A673 (cell line): ENCODE measurements around the gene COX5B. TPM values are rescaled to one million over a fixed set of nuclear protein-coding genes. Genes with fewer than 3 reads are reported as not detected.
A peak's percentile ranks its signal among the peaks of the same experiment; 100 is the strongest.
"Not testable (repeated sequence)": the region's sequence is repeated elsewhere in the genome, so short reads cannot be mapped to it uniquely, and the experiment has no call there.

Experiments
- BruUV-seq: library from RNA; stranded (reverse); fragments of 400-500 nt; replicated peaks from 2 replicates; lab custom pipeline; 2021; lab: Mats Ljungman, UMichigan
- CTCF ChIA-PET: fragments of 300-600 bp; sonication (Branson Sonifier 250); formaldehyde crosslinking; loops from one replicate; lab custom pipeline; 2022; ENCODE audit warnings: antibody characterized with exemption; lab: Charles Lee
- POLR2A ChIA-PET: fragments of 300-600 bp; sonication (Branson Sonifier 250); formaldehyde crosslinking; loops from one replicate; lab custom pipeline; 2022; ENCODE audit warnings: antibody characterized with exemption; ENCODE audit not compliant: low non-redundant PET; lab: Charles Lee
- DNase-seq: peaks from one replicate; pipeline ENCODE4 v3.0.0-alpha.2; 2015; ENCODE audit warnings: low spot score
- H3K27ac ChIP-seq: fragments of 200-600 bp; sonication (generic); 2 replicates; pipeline ENCODE4 v1.5.1; 2016; ENCODE audit warnings: mixed run types, low read depth, mild to moderate bottlenecking, mixed read lengths, antibody characterized with exemption, low read length; ENCODE audit not compliant: poor library complexity, severe bottlenecking
- H3K27me3 ChIP-seq: fragments of 200-600 bp; sonication (generic); replicated peaks from 2 replicates; pipeline ENCODE4 v1.6.1; 2017; ENCODE audit warnings: mixed run types, low read depth, mild to moderate bottlenecking, mixed read lengths, antibody characterized with exemption, low read length; ENCODE audit not compliant: insufficient read depth, poor library complexity
- H3K36me3 ChIP-seq: fragments of 200-600 bp; sonication (generic); 2 replicates; pipeline ENCODE4 v1.6.1; 2016; ENCODE audit warnings: mixed run types, mild to moderate bottlenecking, mixed read lengths, antibody characterized with exemption, low read length; ENCODE audit not compliant: insufficient read depth, poor library complexity, severe bottlenecking
- H3K4me1 ChIP-seq: fragments of 200-600 bp; sonication (generic); 2 replicates; pipeline ENCODE4 v1.6.1; 2017; ENCODE audit warnings: mixed run types, mild to moderate bottlenecking, mixed read lengths, antibody characterized with exemption, low read length; ENCODE audit not compliant: insufficient read depth, poor library complexity, severe bottlenecking
- H3K4me3 ChIP-seq: fragments of 200-600 bp; sonication (generic); 2 replicates; pipeline ENCODE4 v1.5.1; 2016; ENCODE audit warnings: low read depth, mixed run types, mild to moderate bottlenecking, mixed read lengths, low read length; ENCODE audit not compliant: poor library complexity, severe bottlenecking
- H3K9me3 ChIP-seq: fragments of 200-600 bp; sonication (generic); 2 replicates; pipeline ENCODE4 v1.6.1; 2016; ENCODE audit warnings: mixed run types, low read depth, mild to moderate bottlenecking, mixed read lengths, antibody characterized with exemption, low read length; ENCODE audit not compliant: poor library complexity, severe bottlenecking
- EZH2 ChIP-seq: fragments of 200-600 bp; sonication (generic); IDR thresholded peaks from 2 replicates; pipeline ENCODE4 v1.6.1; 2017; ENCODE audit warnings: borderline replicate concordance, low read depth, mild to moderate bottlenecking, mixed read lengths, antibody characterized with exemption, low read length; ENCODE audit not compliant: poor library complexity, severe bottlenecking
- intact Hi-C: fragments of 100-400 bp; cut with micrococcal nuclease; formaldehyde crosslinking; loops from one replicate; pipeline ENCODE4 v1.10.0; 2022; ENCODE audit not compliant: unreplicated experiment
- total RNA-seq: library from RNA; stranded (reverse); gene quantifications from 2 replicates; pipeline ENCODE4 v1.2.3, GENCODE V29; 2021
- TF ChIP-seq, protein P1 (sequence below): fragments of 300-800, 200-600 bp; sonication (generic); conservative IDR thresholded peaks from 2 replicates; pipeline ENCODE4 v1.5.1; 2017; ENCODE audit warnings: low read depth, mild to moderate bottlenecking, antibody characterized with exemption, low read length, moderate library complexity, mixed read lengths

The COX5B gene
- total RNA-seq, 1 experiment from 2014 or later, result 205 TPM

DNA sequence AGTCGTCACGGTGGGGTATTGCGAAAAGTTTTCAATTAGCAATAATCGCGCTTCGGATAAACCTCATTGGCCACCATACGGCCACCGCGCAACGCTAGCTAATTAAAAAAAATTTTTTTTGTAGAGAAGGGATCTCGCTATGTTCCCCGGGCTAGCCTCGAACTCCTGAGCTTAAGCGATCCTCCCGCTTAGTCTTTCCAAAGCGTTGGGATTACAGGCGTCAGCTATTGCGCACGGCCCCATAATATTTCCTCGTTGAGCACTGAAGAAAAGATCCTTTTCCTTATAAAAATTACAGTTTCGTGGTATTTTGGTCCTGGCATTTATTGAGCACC lies 18.7 kb downstream of the COX5B start:
- TF ChIP-seq, protein P1, sequence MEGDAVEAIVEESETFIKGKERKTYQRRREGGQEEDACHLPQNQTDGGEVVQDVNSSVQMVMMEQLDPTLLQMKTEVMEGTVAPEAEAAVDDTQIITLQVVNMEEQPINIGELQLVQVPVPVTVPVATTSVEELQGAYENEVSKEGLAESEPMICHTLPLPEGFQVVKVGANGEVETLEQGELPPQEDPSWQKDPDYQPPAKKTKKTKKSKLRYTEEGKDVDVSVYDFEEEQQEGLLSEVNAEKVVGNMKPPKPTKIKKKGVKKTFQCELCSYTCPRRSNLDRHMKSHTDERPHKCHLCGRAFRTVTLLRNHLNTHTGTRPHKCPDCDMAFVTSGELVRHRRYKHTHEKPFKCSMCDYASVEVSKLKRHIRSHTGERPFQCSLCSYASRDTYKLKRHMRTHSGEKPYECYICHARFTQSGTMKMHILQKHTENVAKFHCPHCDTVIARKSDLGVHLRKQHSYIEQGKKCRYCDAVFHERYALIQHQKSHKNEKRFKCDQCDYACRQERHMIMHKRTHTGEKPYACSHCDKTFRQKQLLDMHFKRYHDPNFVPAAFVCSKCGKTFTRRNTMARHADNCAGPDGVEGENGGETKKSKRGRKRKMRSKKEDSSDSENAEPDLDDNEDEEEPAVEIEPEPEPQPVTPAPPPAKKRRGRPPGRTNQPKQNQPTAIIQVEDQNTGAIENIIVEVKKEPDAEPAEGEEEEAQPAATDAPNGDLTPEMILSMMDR, result no peak
- TF ChIP-seq EZH2, result no peak
- H3K36me3 ChIP-seq, result no peaks in the 10 kb centered on the region
- DNase-seq, result peak; percentile 66
- H3K27ac ChIP-seq, result peak overlapping the region; percentile 85
- ChIA-PET CTCF (interaction anchor here (0.6 to 1.5 kb wide), 5 partner anchors 14 to 74 kb away, joined by 3 to 6 read pairs (median 3); partner anchors contain the start of gene COX5B), POLR2A (interaction anchor here (0.9 to 1.1 kb wide), 2 partner anchors 13 to 19 kb away, joined by 3 to 7 read pairs; partner anchors contain the start of gene COX5B)
- no peaks in the 10 kb centered on the region for H3K27me3 ChIP-seq
- peak overlapping the region; percentile 78 for H3K4me3 ChIP-seq
- intact Hi-C loops, result loop anchor here (2.0 kb wide), 1 partner anchor 32 kb away; no protein-coding TSS in a partner anchor
- TSS peak; percentile 92 for BruUV-seq
- H3K9me3 ChIP-seq, result no peaks in the 10 kb centered on the region
- H3K4me1 ChIP-seq, result peaks cover 10% of the 10 kb centered on the region

DNA sequence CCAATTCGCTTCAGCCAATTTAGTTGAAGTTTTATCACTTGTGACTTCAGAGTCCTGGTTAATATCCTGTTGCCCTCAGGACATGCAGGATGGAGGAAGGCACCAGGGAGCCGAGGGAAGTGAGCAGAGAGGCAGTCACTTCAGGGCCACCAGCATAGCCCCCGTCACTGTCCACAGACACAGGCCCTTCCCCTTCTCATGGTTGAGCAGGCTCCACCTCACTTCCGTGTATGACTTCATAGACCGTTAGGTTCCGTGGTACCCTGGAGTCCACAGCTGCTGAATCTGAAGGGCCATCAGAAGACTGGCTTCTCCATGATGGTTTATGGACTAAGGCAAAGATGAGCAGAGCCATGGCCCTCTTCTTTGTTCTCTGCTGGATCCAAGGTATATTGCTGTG lies 23.6 kb downstream of the COX5B start, which contains the start of gene C2orf92:
Gene C2orf92 (plus strand): TSS at position 266 of the 400 bp plus-strand sequence. CDS start 76 bp downstream, at position 342.
- H3K4me1 ChIP-seq, result no peaks in the 10 kb centered on the region
- no peaks in the 10 kb centered on the region for H3K9me3 ChIP-seq
- no peaks in the 10 kb centered on the region for H3K27me3 ChIP-seq
- BruUV-seq, result no TSS peak
- TF ChIP-seq EZH2, result no peak
- ChIA-PET POLR2A (interaction anchor here (0.6 kb wide), 1 partner anchor 465 kb away, joined by 3 read pairs; no protein-coding TSS in a partner anchor), CTCF (no interaction called here)
- intact Hi-C loops, result no loop called here
- H3K4me3 ChIP-seq, result no peak within 1 kb of the TSS
- H3K27ac ChIP-seq, result no peak within 1 kb of the TSS
- DNase-seq, result no peak
- no peaks in the 10 kb centered on the region for H3K36me3 ChIP-seq

DNA sequence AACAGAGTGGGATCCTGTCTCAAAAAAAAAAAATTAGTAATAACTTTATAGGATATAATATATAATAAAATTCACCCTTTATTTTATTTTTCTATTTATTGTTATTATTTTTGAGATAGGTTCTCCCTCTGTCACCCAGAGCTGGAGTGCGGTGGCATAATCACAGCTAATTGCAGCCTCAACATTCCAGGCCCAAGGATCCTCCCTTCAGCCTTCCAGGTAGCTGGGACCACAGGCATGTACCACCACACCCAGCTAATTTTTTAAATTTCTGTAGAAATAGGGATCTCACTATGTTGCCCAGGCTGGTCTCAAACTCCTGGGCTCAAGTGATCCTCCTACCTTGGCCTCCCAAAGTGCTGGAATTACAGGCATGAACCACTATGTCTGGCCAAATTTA lies 24.6 kb downstream of the COX5B start:
- no peaks in the 10 kb centered on the region for H3K36me3 ChIP-seq
- CTCF ChIA-PET, result no interaction called here
- no peaks in the 10 kb centered on the region for H3K4me1 ChIP-seq
- no peaks in the 10 kb centered on the region for H3K9me3 ChIP-seq
- H3K4me3 ChIP-seq, result no peak overlapping the region
- no peak for TF ChIP-seq EZH2
- TF ChIP-seq, protein P1, result no peak
- no peaks in the 10 kb centered on the region for H3K27me3 ChIP-seq
- POLR2A ChIA-PET, result no interaction called here
- intact Hi-C loops, result no loop called here
- H3K27ac ChIP-seq, result no peak overlapping the region
- BruUV-seq, result no TSS peak
- DNase-seq, result no peak

DNA sequence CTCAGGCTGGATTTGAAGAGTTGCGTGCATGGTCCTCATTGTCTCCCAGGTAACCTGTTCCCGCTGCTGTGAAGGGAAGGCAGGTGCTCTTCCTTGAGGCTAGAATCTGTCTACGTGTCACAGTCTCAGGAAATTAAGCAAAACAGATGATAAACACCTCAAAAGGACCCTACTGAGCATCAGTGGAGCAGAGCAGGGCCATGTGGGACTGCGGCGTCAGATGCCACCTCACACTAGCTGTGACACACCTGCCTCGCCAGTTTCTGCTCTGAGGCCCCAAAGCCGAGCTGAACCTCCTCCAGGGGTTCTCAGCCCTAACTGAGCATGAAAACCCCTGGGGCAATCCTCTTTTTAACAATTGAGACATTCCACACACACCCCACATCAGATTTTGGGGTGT lies 25.7 kb downstream of the COX5B start:
- Histone ChIP-seq H3K27me3 (no peaks in the 10 kb centered on the region), H3K4me3 (no peak overlapping the region), H3K4me1 (no peaks in the 10 kb centered on the region), H3K9me3 (no peaks in the 10 kb centered on the region), H3K27ac (no peak overlapping the region), H3K36me3 (no peaks in the 10 kb centered on the region)
- CTCF ChIA-PET, result no interaction called here
- intact Hi-C loops, result no loop called here
- no peak for TF ChIP-seq EZH2
- TF ChIP-seq, protein P1, result no peak
- no TSS peak for BruUV-seq
- POLR2A ChIA-PET, result no interaction called here
- DNase-seq, result no peak

DNA sequence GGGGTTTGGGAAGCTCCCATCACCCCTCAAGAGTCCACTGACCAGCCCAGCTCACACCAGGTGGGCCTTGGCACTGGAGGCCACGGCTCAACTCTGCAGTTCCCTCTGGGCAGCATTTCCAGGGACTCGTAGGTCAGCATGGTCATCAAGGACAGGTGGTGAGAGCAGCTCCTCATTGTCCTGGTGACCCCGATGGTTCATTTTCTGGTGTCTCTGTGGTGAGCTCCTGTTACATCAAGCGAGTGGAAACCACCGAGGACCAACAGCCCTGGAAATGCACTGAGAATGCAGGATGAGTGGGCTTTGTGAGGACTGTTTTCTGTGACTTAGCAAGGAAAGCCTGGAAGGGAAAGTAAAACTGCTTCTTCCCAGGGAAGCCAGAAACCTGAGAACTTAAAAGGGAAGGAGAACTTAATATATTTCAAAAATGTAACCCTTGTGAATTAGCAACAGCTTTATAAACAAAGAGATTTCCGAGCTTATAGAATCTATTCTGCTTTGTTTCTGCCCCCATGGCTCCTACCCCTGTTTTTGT lies 26.8 kb downstream of the COX5B start:
- BruUV-seq, H3K36me3 ChIP-seq, H3K27ac ChIP-seq, POLR2A ChIA-PET, H3K4me1 ChIP-seq, intact Hi-C loops, H3K4me3 ChIP-seq, DNase-seq, H3K9me3 ChIP-seq, CTCF ChIA-PET, H3K27me3 ChIP-seq: not testable (repeated sequence)
